Thyroid gland (tissue), 4 donors: ENCODE data around the gene ANKS1A.
A peak's percentile ranks its signal among the peaks of the same experiment; 100 is the strongest.

Experiments used
- POLR2A ChIP-seq, 2 donors: fragments of 450-650 bp; IDR thresholded peaks; one replicate each; pipeline ENCODE4 v1.6.1; 2017; ENCODE audit warnings: antibody characterized with exemption in 2 of 2, mild to moderate bottlenecking in 2 of 2, moderate library complexity in 1 of 2
- TF ChIP-seq, protein P1 (sequence below), 6 experiments: fragments of 200-600 bp in 3 of 6; fragments of 450-650 bp in 3 of 6; sonication (generic) in 3 of 6; IDR thresholded peaks; one replicate each; pipeline ENCODE4 v1.5.1; 2016 to 2019; ENCODE audit warnings: antibody characterized with exemption in 6 of 6, mild to moderate bottlenecking in 2 of 6, inconsistent platforms in 1 of 6, moderate library complexity in 1 of 6

DNA sequence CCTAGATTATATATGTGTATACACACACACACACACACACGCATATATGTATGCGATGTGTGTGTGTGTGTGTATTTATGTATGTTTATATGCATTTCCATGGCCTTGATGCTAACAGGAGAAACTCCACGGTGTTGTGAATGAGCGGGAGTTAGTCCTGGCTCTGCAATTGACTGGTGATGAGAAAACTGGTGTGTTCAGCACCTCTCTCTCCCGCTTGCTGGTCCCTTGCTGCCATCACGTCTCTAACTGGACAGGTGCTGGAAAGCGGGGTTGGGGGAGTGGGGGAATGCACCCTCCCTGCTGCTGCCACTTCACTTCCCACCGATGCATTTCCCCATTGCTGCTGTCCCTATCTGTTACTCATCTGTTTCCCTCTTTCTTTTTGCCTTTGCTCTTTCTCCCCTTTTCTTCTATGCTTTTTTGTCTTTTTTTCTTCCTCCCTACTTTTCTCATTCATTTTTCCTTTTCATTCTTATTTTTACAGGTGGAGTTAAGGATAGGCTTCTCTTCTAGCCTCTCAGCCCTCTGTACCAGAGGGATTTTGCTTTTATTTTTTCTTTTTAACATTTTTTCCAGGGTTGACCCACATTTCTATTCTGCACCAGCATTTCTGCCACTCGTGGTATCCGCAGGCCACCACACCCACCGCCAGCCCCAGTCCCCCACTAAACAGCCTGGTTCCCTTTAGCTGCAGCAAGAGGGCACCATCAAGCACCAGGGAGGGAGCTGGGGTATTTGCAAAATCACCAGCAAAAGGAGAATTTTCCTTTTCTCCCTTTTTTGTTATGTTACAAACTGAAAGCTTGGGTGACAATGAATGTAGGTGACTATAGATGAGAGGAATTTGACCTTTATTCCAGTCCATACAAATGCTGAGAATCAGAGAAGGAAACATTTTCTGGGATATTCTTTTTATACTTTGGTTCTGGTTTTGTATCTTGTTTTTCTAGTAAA lies 136.5 kb downstream of the ANKS1A start:
- TF ChIP-seq, protein P1, sequence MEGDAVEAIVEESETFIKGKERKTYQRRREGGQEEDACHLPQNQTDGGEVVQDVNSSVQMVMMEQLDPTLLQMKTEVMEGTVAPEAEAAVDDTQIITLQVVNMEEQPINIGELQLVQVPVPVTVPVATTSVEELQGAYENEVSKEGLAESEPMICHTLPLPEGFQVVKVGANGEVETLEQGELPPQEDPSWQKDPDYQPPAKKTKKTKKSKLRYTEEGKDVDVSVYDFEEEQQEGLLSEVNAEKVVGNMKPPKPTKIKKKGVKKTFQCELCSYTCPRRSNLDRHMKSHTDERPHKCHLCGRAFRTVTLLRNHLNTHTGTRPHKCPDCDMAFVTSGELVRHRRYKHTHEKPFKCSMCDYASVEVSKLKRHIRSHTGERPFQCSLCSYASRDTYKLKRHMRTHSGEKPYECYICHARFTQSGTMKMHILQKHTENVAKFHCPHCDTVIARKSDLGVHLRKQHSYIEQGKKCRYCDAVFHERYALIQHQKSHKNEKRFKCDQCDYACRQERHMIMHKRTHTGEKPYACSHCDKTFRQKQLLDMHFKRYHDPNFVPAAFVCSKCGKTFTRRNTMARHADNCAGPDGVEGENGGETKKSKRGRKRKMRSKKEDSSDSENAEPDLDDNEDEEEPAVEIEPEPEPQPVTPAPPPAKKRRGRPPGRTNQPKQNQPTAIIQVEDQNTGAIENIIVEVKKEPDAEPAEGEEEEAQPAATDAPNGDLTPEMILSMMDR (IDR thresholded peaks at IDR 0.05) = peak in 3 of 6 experiments; percentile 11 to 15 (median 15)
- no peak for TF ChIP-seq POLR2A (IDR thresholded peaks at IDR 0.05)
